K562 (cell line): ENCODE data around the gene IRF2. TPM values are rescaled to one million over a fixed set of nuclear protein-coding genes. Genes with fewer than 3 reads are reported as not detected.

Experiments used
- ATAC-seq: fragments of 200-7000 bp; cut with Tn5 transposase; 3 replicates; pipeline ENCODE4 v1.9.1; 2020; ENCODE audit warnings: moderate library complexity
- BruUV-seq: library from RNA; stranded (reverse); fragments of 400-500 nt; replicated peaks from 2 replicates; lab custom pipeline; 2021; lab: Mats Ljungman, UMichigan
- CTCF ChIA-PET: fragments of 300-600 bp; formaldehyde crosslinking; extraction: SDS; loops from one replicate; lab custom pipeline; 2021; ENCODE audit warnings: low intra/inter-chr PET ratio; lab: Yijun Ruan, JAX
- POLR2A ChIA-PET: fragments of 300-600, 350-650 bp; sonication (Branson Sonifier 250); formaldehyde crosslinking; extraction: SDS; loops from one replicate; lab custom pipeline; 2021; ENCODE audit warnings: antibody characterized with exemption, inconsistent platforms; lab: Yijun Ruan, JAX
- DNase-seq, 4 experiments: peaks; one replicate each; pipeline versions ENCODE4 v3.0.0 to v3.0.0-alpha.2; 2011 to 2018; ENCODE audit warnings: low spot score in 3 of 4, mixed read lengths in 3 of 4; ENCODE audit errors: extremely low read depth in 1 of 4
- FAIRE-seq: peaks from 2 replicates; lab custom pipeline; 2011; peaks lifted over from hg19 to GRCh38; lab: Jason Lieb, UNC
- H2AFZ ChIP-seq: 2 replicates; pipeline ENCODE4 v1.6.0; 2011; ENCODE audit warnings: low read depth, low read length, control low read depth, inconsistent platforms
- H3K27ac ChIP-seq: fragments of 200-600 bp; 3 replicates; pipeline ENCODE4 v1.8.0; 2011; ENCODE audit warnings: low read depth, mild to moderate bottlenecking, control low read depth, inconsistent platforms, low read length, moderate library complexity, mixed read lengths; ENCODE audit errors: extremely low read depth
- H3K27me3 ChIP-seq, 2 experiments: fragments of 300-600 bp in 1 of 2; 2 replicates in 1 of 2; 3 replicates in 1 of 2; pipeline versions ENCODE4 v1.6.0 to v1.8.0; 2011; ENCODE audit warnings: inconsistent platforms in 2 of 2, low read length in 2 of 2, mild to moderate bottlenecking in 1 of 2, mixed read lengths in 1 of 2, moderate library complexity in 1 of 2; ENCODE audit not compliant: control insufficient read depth in 2 of 2, insufficient read depth in 2 of 2
- H3K36me3 ChIP-seq: fragments of 300-600 bp; 3 replicates; pipeline ENCODE4 v1.8.0; 2011; ENCODE audit warnings: mild to moderate bottlenecking, low read length, inconsistent platforms; ENCODE audit not compliant: control insufficient read depth, insufficient read depth
- H3K4me1 ChIP-seq, 2 experiments: fragments of 200-600 bp in 1 of 2; replicated peaks in 1 of 2; 2 replicates in 1 of 2; 3 replicates in 1 of 2; pipeline versions ENCODE4 v1.5.1 to v1.8.0; 2011; ENCODE audit warnings: inconsistent platforms in 2 of 2, low read length in 2 of 2, mild to moderate bottlenecking in 1 of 2, mixed read lengths in 1 of 2, moderate library complexity in 1 of 2; ENCODE audit not compliant: control insufficient read depth in 2 of 2, insufficient read depth in 2 of 2
- H3K4me2 ChIP-seq: 2 replicates; pipeline ENCODE4 v1.6.1; 2011; ENCODE audit warnings: low read length, control low read depth, inconsistent platforms, mixed read lengths; ENCODE audit not compliant: insufficient read depth
- H3K4me3 ChIP-seq: fragments of 200-600 bp; sonication (generic), shearing (Covaris generic); 2 replicates; pipeline ENCODE4 v1.5.1; 2016; ENCODE audit warnings: control low read depth, inconsistent platforms
- H3K79me2 ChIP-seq: fragments of 200-600 bp; 3 replicates; pipeline ENCODE4 v1.8.0; 2011; ENCODE audit warnings: low read length, inconsistent platforms; ENCODE audit not compliant: control insufficient read depth, insufficient read depth
- H3K9ac ChIP-seq, 2 experiments: 2 replicates each; pipeline versions ENCODE4 v1.6.0 to v1.6.1; 2011; ENCODE audit warnings: low read depth in 2 of 2, low read length in 2 of 2, control low read depth in 1 of 2, inconsistent platforms in 1 of 2, mild to moderate bottlenecking in 1 of 2, mixed read lengths in 1 of 2; ENCODE audit not compliant: insufficient read depth in 1 of 2
- H3K9me1 ChIP-seq: one replicate; pipeline ENCODE4 v1.6.0; 2011; ENCODE audit warnings: inconsistent platforms, mild to moderate bottlenecking, low read length, moderate library complexity; ENCODE audit not compliant: control insufficient read depth, insufficient read depth
- H3K9me3 ChIP-seq: replicated peaks from 2 replicates; pipeline ENCODE4 v1.5.1; 2011; ENCODE audit warnings: low read depth, low read length, inconsistent platforms; ENCODE audit not compliant: control insufficient read depth, insufficient read depth
- H4K20me1 ChIP-seq: replicated peaks from 2 replicates; pipeline ENCODE4 v1.6.1; 2011; ENCODE audit warnings: low read length, inconsistent platforms, mixed read lengths; ENCODE audit not compliant: control insufficient read depth, insufficient read depth
- CBX2 ChIP-seq: fragments of 200-600 bp; sonication (generic); IDR thresholded peaks from one replicate; pipeline ENCODE4 v1.6.1; 2012; ENCODE audit warnings: mild to moderate bottlenecking, low read length, inconsistent platforms; ENCODE audit not compliant: insufficient read depth, poor library complexity, severe bottlenecking
- CHD2 ChIP-seq: IDR thresholded peaks from 2 replicates; pipeline ENCODE4 v1.6.1; 2011; ENCODE audit warnings: low read depth, low read length
- ELF2 ChIP-seq: fragments of 250-450 bp; sonication (Bioruptor Pico); IDR thresholded peaks from 2 replicates; pipeline ENCODE4 v1.5.0; 2021; ENCODE audit warnings: mild to moderate bottlenecking
- EZH2 ChIP-seq: IDR thresholded peaks from 2 replicates; pipeline ENCODE4 v1.6.1; 2012; ENCODE audit warnings: low read depth, mild to moderate bottlenecking, inconsistent platforms, low read length, borderline replicate concordance
- KDM1A ChIP-seq, 2 experiments: fragments of 450-650 bp; IDR thresholded peaks; 2 replicates each; pipeline ENCODE4 v1.6.1; 2016; ENCODE audit warnings: mild to moderate bottlenecking in 2 of 2
- RBBP5 ChIP-seq: fragments of 200-600 bp; sonication (generic); IDR thresholded peaks from 2 replicates; pipeline ENCODE4 v1.6.1; 2012; ENCODE audit warnings: borderline replicate concordance, mild to moderate bottlenecking, low read length, control low read depth, inconsistent platforms; ENCODE audit not compliant: insufficient read depth, poor library complexity, severe bottlenecking
- SMAD2 ChIP-seq: fragments of 150-350 bp; IDR thresholded peaks from 2 replicates; pipeline ENCODE4 v1.6.1; 2014; ENCODE audit warnings: low read depth, mild to moderate bottlenecking, low read length
- SRSF1 ChIP-seq: fragments of 200-400 bp; formaldehyde crosslinking; IDR thresholded peaks from 2 replicates; pipeline ENCODE4 v1.6.1; 2017; ENCODE audit warnings: mild to moderate bottlenecking, low read depth, low read length, moderate library complexity
- SRSF3 ChIP-seq: fragments of 200-400 bp; formaldehyde crosslinking; IDR thresholded peaks from 2 replicates; pipeline ENCODE4 v1.6.1; 2016; ENCODE audit warnings: mild to moderate bottlenecking, low read length, moderate library complexity; ENCODE audit not compliant: insufficient read depth
- ZBTB1 ChIP-seq: sonication (generic); formaldehyde crosslinking; IDR thresholded peaks from 2 replicates; pipeline ENCODE4 v1.8.1; 2023; ENCODE audit warnings: missing genetic modification reagents, low read depth, mild to moderate bottlenecking, borderline replicate concordance
- in situ Hi-C: fragments of 300-500 bp; cut with MboI; formaldehyde crosslinking; loops from 4 replicates; pipeline ENCODE4 v1.15.0; 2018; ENCODE audit warnings: inconsistent platforms, mixed read lengths
- intact Hi-C: fragments of 100-400 bp; cut with micrococcal nuclease; formaldehyde crosslinking; loops from 2 replicates; pipeline ENCODE4 v1.14.2; 2022
- polyA plus RNA-seq, 8 experiments: library from polyadenylated mRNA; depleted of rRNA in 4 of 8; stranded (reverse) in 5 of 8; unstranded in 3 of 8; fragments of >200 nt; fragmentation: Nextera tagmentation in 2 of 8; fragmentation: Illumina TruSeq in 1 of 8; extraction: Ambion mirVana in 2 of 8; extraction: Trizol in 1 of 8; gene quantifications; 2 replicates each; pipeline versions ENCODE4 v1.2.1 to v1.2.3, GENCODE V29; 2011 to 2014; ENCODE audit warnings: inconsistent platforms in 1 of 8, missing spikeins in 1 of 8
- total RNA-seq, 7 experiments: library from RNA; depleted of rRNA in 6 of 7; stranded (reverse); fragments of >200 nt in 6 of 7; fragmentation: Illumina TruSeq in 2 of 7; extraction: Trizol in 2 of 7; gene quantifications; 2 replicates each; pipeline versions ENCODE4 v1.2.1 to v1.2.3, GENCODE V29; 2011 to 2021; ENCODE audit warnings: low replicate concordance in 1 of 7
- TF ChIP-seq, protein P1 (sequence below): sonication (generic); formaldehyde crosslinking; IDR thresholded peaks from 2 replicates; pipeline ENCODE4 v1.8.0; 2023; ENCODE audit warnings: mild to moderate bottlenecking, missing genetic modification reagents
- TF ChIP-seq, protein P2 (sequence below), 3 experiments: IDR thresholded peaks in 2 of 3; conservative IDR thresholded peaks in 1 of 3; 2 replicates each; pipeline ENCODE4 v1.5.1; 2011 to 2012; ENCODE audit warnings: low read length in 3 of 3, mild to moderate bottlenecking in 3 of 3, control low read depth in 2 of 3, improper control_type of control experiment in 1 of 3, inconsistent platforms in 1 of 3, low read depth in 1 of 3, mixed read lengths in 1 of 3, moderate library complexity in 1 of 3; ENCODE audit not compliant: insufficient read depth in 2 of 3
- TF ChIP-seq, protein P3 (sequence below), 2 experiments: IDR thresholded peaks; 2 replicates each; pipeline ENCODE4 v1.6.1; 2011; ENCODE audit warnings: borderline replicate concordance in 1 of 2, control low read depth in 1 of 2, low read depth in 1 of 2, low read length in 1 of 2, mild to moderate bottlenecking in 1 of 2, mixed read lengths in 1 of 2, moderate library complexity in 1 of 2; ENCODE audit not compliant: insufficient read depth in 1 of 2, insufficient read length in 1 of 2, poor library complexity in 1 of 2, severe bottlenecking in 1 of 2; ENCODE audit errors: extremely low read depth in 1 of 2

IRF2 gene
- total and polyA plus RNA-seq, 9 of the 15 experiments (the other 6 are each of a cell fraction or from before 2014, with no cell fraction given) = 7.1 to 17.1 (median 11.3) TPM

GRCh38 chr4:184404047-184404446 is 70.3 kb downstream of the IRF2 start:
- POLR2A ChIA-PET = no interaction called here

More at GRCh38 chr4:184404047-184404446, 70.3 kb downstream of the IRF2 start:
- FAIRE-seq (no peak), DNase-seq (no peak), ATAC-seq (no peak)
- H3K4me3 ChIP-seq = no peak overlapping the region
- H3K4me1 ChIP-seq = no peaks in the 10 kb centered on the region; a peak in 1 of 5 replicates
- BruUV-seq = no TSS peak
- no peak overlapping the region for H2AFZ ChIP-seq
- H4K20me1 ChIP-seq = no peaks in the 10 kb centered on the region
- no peak for TF ChIP-seq CBX2
- TF ChIP-seq SRSF1 = no peak
- TF ChIP-seq SRSF3 = no peak
- TF ChIP-seq, protein P1, sequence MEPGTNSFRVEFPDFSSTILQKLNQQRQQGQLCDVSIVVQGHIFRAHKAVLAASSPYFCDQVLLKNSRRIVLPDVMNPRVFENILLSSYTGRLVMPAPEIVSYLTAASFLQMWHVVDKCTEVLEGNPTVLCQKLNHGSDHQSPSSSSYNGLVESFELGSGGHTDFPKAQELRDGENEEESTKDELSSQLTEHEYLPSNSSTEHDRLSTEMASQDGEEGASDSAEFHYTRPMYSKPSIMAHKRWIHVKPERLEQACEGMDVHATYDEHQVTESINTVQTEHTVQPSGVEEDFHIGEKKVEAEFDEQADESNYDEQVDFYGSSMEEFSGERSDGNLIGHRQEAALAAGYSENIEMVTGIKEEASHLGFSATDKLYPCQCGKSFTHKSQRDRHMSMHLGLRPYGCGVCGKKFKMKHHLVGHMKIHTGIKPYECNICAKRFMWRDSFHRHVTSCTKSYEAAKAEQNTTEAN (CRISPR knock-in tag) = no peak
- no peak for TF ChIP-seq CHD2
- TF ChIP-seq SMAD2 = no peak
- no peak for TF ChIP-seq EZH2
- TF ChIP-seq, protein P2, sequence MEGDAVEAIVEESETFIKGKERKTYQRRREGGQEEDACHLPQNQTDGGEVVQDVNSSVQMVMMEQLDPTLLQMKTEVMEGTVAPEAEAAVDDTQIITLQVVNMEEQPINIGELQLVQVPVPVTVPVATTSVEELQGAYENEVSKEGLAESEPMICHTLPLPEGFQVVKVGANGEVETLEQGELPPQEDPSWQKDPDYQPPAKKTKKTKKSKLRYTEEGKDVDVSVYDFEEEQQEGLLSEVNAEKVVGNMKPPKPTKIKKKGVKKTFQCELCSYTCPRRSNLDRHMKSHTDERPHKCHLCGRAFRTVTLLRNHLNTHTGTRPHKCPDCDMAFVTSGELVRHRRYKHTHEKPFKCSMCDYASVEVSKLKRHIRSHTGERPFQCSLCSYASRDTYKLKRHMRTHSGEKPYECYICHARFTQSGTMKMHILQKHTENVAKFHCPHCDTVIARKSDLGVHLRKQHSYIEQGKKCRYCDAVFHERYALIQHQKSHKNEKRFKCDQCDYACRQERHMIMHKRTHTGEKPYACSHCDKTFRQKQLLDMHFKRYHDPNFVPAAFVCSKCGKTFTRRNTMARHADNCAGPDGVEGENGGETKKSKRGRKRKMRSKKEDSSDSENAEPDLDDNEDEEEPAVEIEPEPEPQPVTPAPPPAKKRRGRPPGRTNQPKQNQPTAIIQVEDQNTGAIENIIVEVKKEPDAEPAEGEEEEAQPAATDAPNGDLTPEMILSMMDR (IDR thresholded peaks at IDR 0.05 in 2 of 3, conservative IDR thresholded peaks at IDR 0.05 in 1 of 3; ENCODE audit: insufficient read depth in 2 of 3, low read depth in 1 of 3, low read length in 3 of 3) = no peak
- TF ChIP-seq, protein P3, sequence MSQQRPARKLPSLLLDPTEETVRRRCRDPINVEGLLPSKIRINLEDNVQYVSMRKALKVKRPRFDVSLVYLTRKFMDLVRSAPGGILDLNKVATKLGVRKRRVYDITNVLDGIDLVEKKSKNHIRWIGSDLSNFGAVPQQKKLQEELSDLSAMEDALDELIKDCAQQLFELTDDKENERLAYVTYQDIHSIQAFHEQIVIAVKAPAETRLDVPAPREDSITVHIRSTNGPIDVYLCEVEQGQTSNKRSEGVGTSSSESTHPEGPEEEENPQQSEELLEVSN (IDR thresholded peaks at IDR 0.05; ENCODE audit: borderline replicate concordance in 1 of 2, extremely low read depth in 1 of 2, insufficient read depth in 1 of 2, insufficient read length in 1 of 2, low read depth in 1 of 2, low read length in 1 of 2, poor library complexity in 1 of 2, severe bottlenecking in 1 of 2) = no peak
- no peak for TF ChIP-seq ZBTB1 (CRISPR knock-in tag)
- no peak for TF ChIP-seq KDM1A (IDR thresholded peaks at IDR 0.05)
- TF ChIP-seq RBBP5 = no peak
- no peak for TF ChIP-seq ELF2 (CRISPR knock-in tag)
- intact Hi-C loops = no loop called here
- CTCF ChIA-PET = no interaction called here
- H3K36me3 ChIP-seq = peaks cover 19% of the 10 kb centered on the region; the same call in 2 of the 3 replicates
- no peaks in the 10 kb centered on the region for H3K9me1 ChIP-seq
- no peaks in the 10 kb centered on the region for H3K79me2 ChIP-seq
- in situ Hi-C loops = no loop called here
- H3K4me2 ChIP-seq = no peak overlapping the region
- H3K27ac ChIP-seq = no peak overlapping the region
- H3K27me3 ChIP-seq = no peaks in the 10 kb centered on the region
- H3K9ac ChIP-seq = no peak overlapping the region
- H3K9me3 ChIP-seq = no peaks in the 10 kb centered on the region
